CD14-positive monocyte (primary cell): Measurements from ENCODE around the gene SLC38A10. TPM values are rescaled to one million over a fixed set of nuclear protein-coding genes. Genes with fewer than 3 reads are reported as not detected.
A peak's percentile ranks its signal among the peaks of the same experiment; 100 is the strongest.

Experiments used
- DNase-seq, 3 donors: peaks; one replicate each; pipeline ENCODE4 v3.0.0-alpha.2; 2011 to 2022
- H2AFZ ChIP-seq: 2 replicates; pipeline ENCODE4 v1.6.0; 2012; ENCODE audit warnings: mild to moderate bottlenecking, low read depth, low read length, inconsistent platforms; ENCODE audit not compliant: insufficient read depth, poor library complexity, severe bottlenecking
- H3K27ac ChIP-seq, 2 donors: 1 replicate in 1 of 2; 2 replicates in 1 of 2; pipeline ENCODE4 v1.5.1; 2012 to 2013; ENCODE audit warnings: low read length in 2 of 2, control low read depth in 1 of 2, inconsistent platforms in 1 of 2, low read depth in 1 of 2, mild to moderate bottlenecking in 1 of 2
- H3K27me3 ChIP-seq, 2 donors: one replicate each; pipeline versions ENCODE4 v1.6.0 to v1.6.1; 2011 to 2013; ENCODE audit warnings: low read length in 2 of 2; ENCODE audit not compliant: control insufficient read depth in 2 of 2, insufficient read depth in 2 of 2
- H3K36me3 ChIP-seq, 2 donors: replicated peaks in 1 of 2; 1 replicate in 1 of 2; 2 replicates in 1 of 2; pipeline versions ENCODE4 v1.5.1 to v1.6.1; 2012 to 2013; ENCODE audit warnings: low read length in 2 of 2, control low read depth in 1 of 2, inconsistent platforms in 1 of 2, mild to moderate bottlenecking in 1 of 2; ENCODE audit not compliant: insufficient read depth in 2 of 2, control insufficient read depth in 1 of 2
- H3K4me1 ChIP-seq, 2 donors: 1 replicate in 1 of 2; 2 replicates in 1 of 2; pipeline versions ENCODE4 v1.5.1 to v1.6.1; 2012 to 2013; ENCODE audit warnings: low read length in 2 of 2, control low read depth in 1 of 2, inconsistent platforms in 1 of 2, mild to moderate bottlenecking in 1 of 2, moderate library complexity in 1 of 2; ENCODE audit not compliant: insufficient read depth in 2 of 2, control insufficient read depth in 1 of 2
- H3K4me2 ChIP-seq: replicated peaks from 2 replicates; pipeline ENCODE3; 2012; ENCODE audit warnings: low read length, moderate library complexity, mild to moderate bottlenecking; ENCODE audit not compliant: poor library complexity, severe bottlenecking; ENCODE audit errors: extremely low read depth
- H3K4me3 ChIP-seq, 3 experiments: fragments of 200-600 bp in 1 of 3; sonication (generic) in 1 of 3; replicated peaks in 1 of 3; 1 replicate in 2 of 3; 2 replicates in 1 of 3; pipeline ENCODE4 v1.5.1; 2011 to 2013; ENCODE audit warnings: low read length in 3 of 3, mild to moderate bottlenecking in 3 of 3, control low read depth in 2 of 3, low read depth in 2 of 3, inconsistent platforms in 1 of 3, moderate library complexity in 1 of 3
- H3K79me2 ChIP-seq: 2 replicates; pipeline ENCODE4 v1.6.0; 2012; ENCODE audit warnings: mild to moderate bottlenecking, control low read depth, inconsistent platforms, low read length, moderate library complexity; ENCODE audit not compliant: insufficient read depth
- H3K9ac ChIP-seq: 2 replicates; pipeline ENCODE4 v1.6.0; 2017; ENCODE audit warnings: low read length, mild to moderate bottlenecking; ENCODE audit not compliant: insufficient read depth, poor library complexity, severe bottlenecking
- H3K9me3 ChIP-seq, 2 donors: replicated peaks in 1 of 2; 1 replicate in 1 of 2; 2 replicates in 1 of 2; pipeline versions ENCODE4 v1.5.1 to v1.6.1; 2012 to 2013; ENCODE audit warnings: low read length in 2 of 2, control low read depth in 1 of 2; ENCODE audit not compliant: control insufficient read depth in 1 of 2, insufficient read depth in 1 of 2
- H4K20me1 ChIP-seq: 2 replicates; pipeline ENCODE4 v1.6.0; 2012; ENCODE audit warnings: mild to moderate bottlenecking, low read length, control low read depth, moderate library complexity; ENCODE audit not compliant: insufficient read depth
- H3K27ac Mint-ChIP-seq, 7 donors: one replicate each; pipeline ENCODE4 v1.8.0; 2020; ENCODE audit warnings: mild to moderate bottlenecking in 7 of 7, mixed read lengths in 7 of 7, moderate library complexity in 6 of 7, inconsistent platforms in 2 of 7
- H3K27me3 Mint-ChIP-seq, 3 donors: one replicate each; pipeline ENCODE4 v1.8.0; 2021 to 2022; ENCODE audit warnings: low read depth in 3 of 3, mild to moderate bottlenecking in 3 of 3, mixed read lengths in 3 of 3, moderate library complexity in 3 of 3, inconsistent platforms in 1 of 3
- H3K36me3 Mint-ChIP-seq, 2 donors: one replicate each; pipeline ENCODE4 v1.8.0; 2020; ENCODE audit warnings: mixed read lengths in 2 of 2, inconsistent platforms in 1 of 2, mild to moderate bottlenecking in 1 of 2
- H3K4me1 Mint-ChIP-seq: one replicate; pipeline ENCODE4 v1.8.0; 2020; ENCODE audit warnings: mild to moderate bottlenecking, mixed read lengths
- H3K4me3 Mint-ChIP-seq, 2 donors: one replicate each; pipeline ENCODE4 v1.8.0; 2020; ENCODE audit warnings: mild to moderate bottlenecking in 2 of 2, mixed read lengths in 2 of 2, moderate library complexity in 1 of 2
- H3K9me3 Mint-ChIP-seq, 7 donors: one replicate each; pipeline ENCODE4 v1.8.0; 2020 to 2022; ENCODE audit warnings: mixed read lengths in 7 of 7, mild to moderate bottlenecking in 6 of 7, moderate library complexity in 6 of 7, inconsistent platforms in 2 of 7
- WGBS: methylation state at CpG from one replicate; pipeline ENCODE4 v1.1.5; 2013; ENCODE audit warnings: missing lambda C conversion rate; ENCODE audit not compliant: insufficient coverage; 5-methylcytosine and 5-hydroxymethylcytosine counted together
- intact Hi-C, 2 donors: fragments of 100-400 bp; cut with micrococcal nuclease; formaldehyde crosslinking; loops; one replicate each; pipeline versions ENCODE4 v1.15.0 to v1.15.1; 2023
- polyA plus RNA-seq, 3 donors: library from polyadenylated mRNA; depleted of rRNA in 1 of 3; unstranded in 2 of 3; stranded (reverse) in 1 of 3; fragments of 300-500 nt in 2 of 3; fragments of >200 nt in 1 of 3; fragmentation: Illumina TruSeq in 2 of 3; gene quantifications; 1 replicate in 2 of 3; 2 replicates in 1 of 3; pipeline ENCODE4 v1.2.3, GENCODE V29; 2012 to 2021
- TF ChIP-seq, protein P1 (sequence below): fragments of 200-600 bp; IDR thresholded peaks from one replicate; pipeline ENCODE4 v1.8.0; 2022; ENCODE audit warnings: antibody characterized with exemption, mild to moderate bottlenecking

Gene SLC38A10
- polyA plus RNA-seq, 3 donors, result 50.8 to 76.1 (median 68.4) TPM

- H3K9ac ChIP-seq, result no peak overlapping the region
- TF ChIP-seq, protein P1, sequence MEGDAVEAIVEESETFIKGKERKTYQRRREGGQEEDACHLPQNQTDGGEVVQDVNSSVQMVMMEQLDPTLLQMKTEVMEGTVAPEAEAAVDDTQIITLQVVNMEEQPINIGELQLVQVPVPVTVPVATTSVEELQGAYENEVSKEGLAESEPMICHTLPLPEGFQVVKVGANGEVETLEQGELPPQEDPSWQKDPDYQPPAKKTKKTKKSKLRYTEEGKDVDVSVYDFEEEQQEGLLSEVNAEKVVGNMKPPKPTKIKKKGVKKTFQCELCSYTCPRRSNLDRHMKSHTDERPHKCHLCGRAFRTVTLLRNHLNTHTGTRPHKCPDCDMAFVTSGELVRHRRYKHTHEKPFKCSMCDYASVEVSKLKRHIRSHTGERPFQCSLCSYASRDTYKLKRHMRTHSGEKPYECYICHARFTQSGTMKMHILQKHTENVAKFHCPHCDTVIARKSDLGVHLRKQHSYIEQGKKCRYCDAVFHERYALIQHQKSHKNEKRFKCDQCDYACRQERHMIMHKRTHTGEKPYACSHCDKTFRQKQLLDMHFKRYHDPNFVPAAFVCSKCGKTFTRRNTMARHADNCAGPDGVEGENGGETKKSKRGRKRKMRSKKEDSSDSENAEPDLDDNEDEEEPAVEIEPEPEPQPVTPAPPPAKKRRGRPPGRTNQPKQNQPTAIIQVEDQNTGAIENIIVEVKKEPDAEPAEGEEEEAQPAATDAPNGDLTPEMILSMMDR, result no peak
- H3K4me3 ChIP-seq, result no peak overlapping the region
- H3K36me3 Mint-ChIP-seq, result peaks cover 3 to 7% of the 10 kb centered on the region in 2 donors
- peaks cover 0 to 8% (median 2%) of the 10 kb centered on the region in 3 donors for H3K27me3 Mint-ChIP-seq
- H3K79me2 ChIP-seq, result peaks cover 17% of the 10 kb centered on the region
- H3K27me3 ChIP-seq, result no peaks in the 10 kb centered on the region
- H3K27ac ChIP-seq, result peak overlapping the region in 1 of 2 donors; percentile 44
- no peak overlapping the region for H3K4me3 Mint-ChIP-seq
- 94% methylated on average over 7 of the region's 7 CpGs for WGBS
- H3K36me3 ChIP-seq, result no peaks in the 10 kb centered on the region
- no peaks in the 10 kb centered on the region for H4K20me1 ChIP-seq
- no peak overlapping the region for H2AFZ ChIP-seq
- intact Hi-C loops, result loop anchor here in 1 of 2 donors (5.0 kb wide), 1 partner anchor 86 kb away; no protein-coding TSS in a partner anchor
- H3K4me2 ChIP-seq, result peak overlapping the region; percentile 6
- H3K9me3 ChIP-seq, result no peaks in the 10 kb centered on the region
- DNase-seq, result no peak
- peak overlapping the region in 1 of 7 donors; percentile 79 for H3K27ac Mint-ChIP-seq
- H3K4me1 Mint-ChIP-seq, result peaks cover 46% of the 10 kb centered on the region
- H3K4me1 ChIP-seq, result peaks cover 46 to 59% of the 10 kb centered on the region in 2 donors
- H3K9me3 Mint-ChIP-seq, result peaks cover 0 to 5% (median 1%) of the 10 kb centered on the region in 7 donors
These were observed 11.4 kb upstream of the SLC38A10 start for GRCh38 chr17:81306491-81306890.

GRCh38 chr17:81305051-81305630 lies 10.0 kb upstream of the SLC38A10 start:
- peaks cover 0 to 11% (median 2%) of the 10 kb centered on the region in 3 donors for H3K27me3 Mint-ChIP-seq
- Histone ChIP-seq H3K9me3 (no peaks in the 10 kb centered on the region), H3K9ac (no peak overlapping the region), H3K36me3 (no peaks in the 10 kb centered on the region), H3K4me1 (peaks cover 36 to 45% of the 10 kb centered on the region in 2 donors), H3K27ac (no peak overlapping the region), H4K20me1 (no peaks in the 10 kb centered on the region), H2AFZ (no peak overlapping the region), H3K79me2 (peaks cover 17% of the 10 kb centered on the region), H3K4me2 (no peak overlapping the region), H3K4me3 (no peak overlapping the region), H3K27me3 (no peaks in the 10 kb centered on the region)
- no peak overlapping the region for H3K4me3 Mint-ChIP-seq
- intact Hi-C loops, result loop anchor here in 1 of 2 donors (5.0 kb wide), 1 partner anchor 87 kb away; no protein-coding TSS in a partner anchor
- no peak overlapping the region for H3K27ac Mint-ChIP-seq
- H3K36me3 Mint-ChIP-seq, result peaks cover 3 to 7% of the 10 kb centered on the region in 2 donors
- TF ChIP-seq, protein P1, result no peak
- peaks cover 0 to 5% (median 1%) of the 10 kb centered on the region in 7 donors for H3K9me3 Mint-ChIP-seq
- 95% methylated on average over 12 of the region's 13 CpGs for WGBS
- no peak for DNase-seq
- H3K4me1 Mint-ChIP-seq, result peaks cover 36% of the 10 kb centered on the region
